CD14-positive monocyte (primary cell): ENCODE measurements around the gene HNRNPH1. TPM values are rescaled to one million over a fixed set of nuclear protein-coding genes. Genes with fewer than 3 reads are reported as not detected.
A peak's percentile ranks its signal among the peaks of the same experiment; 100 is the strongest.
"Not testable (repeated sequence)": the region's sequence is repeated elsewhere in the genome, so short reads cannot be mapped to it uniquely, and the experiment has no call there.

Source experiments
- DNase-seq, 3 donors: peaks; one replicate each; pipeline ENCODE4 v3.0.0-alpha.2; 2011 to 2022
- H2AFZ ChIP-seq: 2 replicates; pipeline ENCODE4 v1.6.0; 2012; ENCODE audit warnings: mild to moderate bottlenecking, low read depth, low read length, inconsistent platforms; ENCODE audit not compliant: insufficient read depth, poor library complexity, severe bottlenecking
- H3K27ac ChIP-seq, 2 donors: 1 replicate in 1 of 2; 2 replicates in 1 of 2; pipeline ENCODE4 v1.5.1; 2012 to 2013; ENCODE audit warnings: low read length in 2 of 2, control low read depth in 1 of 2, inconsistent platforms in 1 of 2, low read depth in 1 of 2, mild to moderate bottlenecking in 1 of 2
- H3K27me3 ChIP-seq, 2 donors: one replicate each; pipeline versions ENCODE4 v1.6.0 to v1.6.1; 2011 to 2013; ENCODE audit warnings: low read length in 2 of 2; ENCODE audit not compliant: control insufficient read depth in 2 of 2, insufficient read depth in 2 of 2
- H3K36me3 ChIP-seq, 2 donors: replicated peaks in 1 of 2; 1 replicate in 1 of 2; 2 replicates in 1 of 2; pipeline versions ENCODE4 v1.5.1 to v1.6.1; 2012 to 2013; ENCODE audit warnings: low read length in 2 of 2, control low read depth in 1 of 2, inconsistent platforms in 1 of 2, mild to moderate bottlenecking in 1 of 2; ENCODE audit not compliant: insufficient read depth in 2 of 2, control insufficient read depth in 1 of 2
- H3K4me1 ChIP-seq, 2 donors: 1 replicate in 1 of 2; 2 replicates in 1 of 2; pipeline versions ENCODE4 v1.5.1 to v1.6.1; 2012 to 2013; ENCODE audit warnings: low read length in 2 of 2, control low read depth in 1 of 2, inconsistent platforms in 1 of 2, mild to moderate bottlenecking in 1 of 2, moderate library complexity in 1 of 2; ENCODE audit not compliant: insufficient read depth in 2 of 2, control insufficient read depth in 1 of 2
- H3K4me2 ChIP-seq: replicated peaks from 2 replicates; pipeline ENCODE3; 2012; ENCODE audit warnings: low read length, moderate library complexity, mild to moderate bottlenecking; ENCODE audit not compliant: poor library complexity, severe bottlenecking; ENCODE audit errors: extremely low read depth
- H3K4me3 ChIP-seq, 3 experiments: fragments of 200-600 bp in 1 of 3; sonication (generic) in 1 of 3; replicated peaks in 1 of 3; 1 replicate in 2 of 3; 2 replicates in 1 of 3; pipeline ENCODE4 v1.5.1; 2011 to 2013; ENCODE audit warnings: low read length in 3 of 3, mild to moderate bottlenecking in 3 of 3, control low read depth in 2 of 3, low read depth in 2 of 3, inconsistent platforms in 1 of 3, moderate library complexity in 1 of 3
- H3K79me2 ChIP-seq: 2 replicates; pipeline ENCODE4 v1.6.0; 2012; ENCODE audit warnings: mild to moderate bottlenecking, control low read depth, inconsistent platforms, low read length, moderate library complexity; ENCODE audit not compliant: insufficient read depth
- H3K9ac ChIP-seq: 2 replicates; pipeline ENCODE4 v1.6.0; 2017; ENCODE audit warnings: low read length, mild to moderate bottlenecking; ENCODE audit not compliant: insufficient read depth, poor library complexity, severe bottlenecking
- H3K9me3 ChIP-seq, 2 donors: replicated peaks in 1 of 2; 1 replicate in 1 of 2; 2 replicates in 1 of 2; pipeline versions ENCODE4 v1.5.1 to v1.6.1; 2012 to 2013; ENCODE audit warnings: low read length in 2 of 2, control low read depth in 1 of 2; ENCODE audit not compliant: control insufficient read depth in 1 of 2, insufficient read depth in 1 of 2
- H4K20me1 ChIP-seq: 2 replicates; pipeline ENCODE4 v1.6.0; 2012; ENCODE audit warnings: mild to moderate bottlenecking, low read length, control low read depth, moderate library complexity; ENCODE audit not compliant: insufficient read depth
- H3K27ac Mint-ChIP-seq, 7 donors: one replicate each; pipeline ENCODE4 v1.8.0; 2020; ENCODE audit warnings: mild to moderate bottlenecking in 7 of 7, mixed read lengths in 7 of 7, moderate library complexity in 6 of 7, inconsistent platforms in 2 of 7
- H3K27me3 Mint-ChIP-seq, 3 donors: one replicate each; pipeline ENCODE4 v1.8.0; 2021 to 2022; ENCODE audit warnings: low read depth in 3 of 3, mild to moderate bottlenecking in 3 of 3, mixed read lengths in 3 of 3, moderate library complexity in 3 of 3, inconsistent platforms in 1 of 3
- H3K36me3 Mint-ChIP-seq, 2 donors: one replicate each; pipeline ENCODE4 v1.8.0; 2020; ENCODE audit warnings: mixed read lengths in 2 of 2, inconsistent platforms in 1 of 2, mild to moderate bottlenecking in 1 of 2
- H3K4me1 Mint-ChIP-seq: one replicate; pipeline ENCODE4 v1.8.0; 2020; ENCODE audit warnings: mild to moderate bottlenecking, mixed read lengths
- H3K4me3 Mint-ChIP-seq, 2 donors: one replicate each; pipeline ENCODE4 v1.8.0; 2020; ENCODE audit warnings: mild to moderate bottlenecking in 2 of 2, mixed read lengths in 2 of 2, moderate library complexity in 1 of 2
- H3K9me3 Mint-ChIP-seq, 7 donors: one replicate each; pipeline ENCODE4 v1.8.0; 2020 to 2022; ENCODE audit warnings: mixed read lengths in 7 of 7, mild to moderate bottlenecking in 6 of 7, moderate library complexity in 6 of 7, inconsistent platforms in 2 of 7
- CTCF ChIP-seq: fragments of 200-600 bp; IDR thresholded peaks from one replicate; pipeline ENCODE4 v1.8.0; 2022; ENCODE audit warnings: antibody characterized with exemption, mild to moderate bottlenecking
- WGBS: methylation state at CpG from one replicate; pipeline ENCODE4 v1.1.5; 2013; ENCODE audit warnings: missing lambda C conversion rate; ENCODE audit not compliant: insufficient coverage; 5-methylcytosine and 5-hydroxymethylcytosine counted together
- intact Hi-C, 2 donors: fragments of 100-400 bp; cut with micrococcal nuclease; formaldehyde crosslinking; loops; one replicate each; pipeline versions ENCODE4 v1.15.0 to v1.15.1; 2023
- polyA plus RNA-seq, 3 donors: library from polyadenylated mRNA; depleted of rRNA in 1 of 3; unstranded in 2 of 3; stranded (reverse) in 1 of 3; fragments of 300-500 nt in 2 of 3; fragments of >200 nt in 1 of 3; fragmentation: Illumina TruSeq in 2 of 3; gene quantifications; 1 replicate in 2 of 3; 2 replicates in 1 of 3; pipeline ENCODE4 v1.2.3, GENCODE V29; 2012 to 2021

The HNRNPH1 gene
- polyA plus RNA-seq, 3 donors = 47.4 to 522 (median 51.9) TPM

GRCh38 chr5:179658179-179658856 lies 34.8 kb upstream of the HNRNPH1 start:
- H3K79me2 ChIP-seq, H3K4me1 Mint-ChIP-seq, H3K4me1 ChIP-seq, H3K9me3 Mint-ChIP-seq, H3K27me3 Mint-ChIP-seq, H4K20me1 ChIP-seq, H3K36me3 Mint-ChIP-seq, H3K36me3 ChIP-seq, H3K9me3 ChIP-seq, intact Hi-C loops, H3K27me3 ChIP-seq: not testable (repeated sequence)
- Histone ChIP-seq H2AFZ (peak overlapping the region; percentile 83), H3K4me3 (peak overlapping the region; percentile 39 to 78 (median 59)), H3K27ac (peak overlapping the region in 1 of 2 donors; percentile 36), H3K4me2 (peak overlapping the region; percentile 77), H3K9ac (peak overlapping the region; percentile 45)
- Mint-ChIP-seq H3K27ac (peak overlapping the region in 5 of 7 donors; percentile 21 to 77 (median 61)), H3K4me3 (peak overlapping the region; percentile 83 to 91)
- DNase-seq = peak; percentile 31 to 82 (median 34)
- TF ChIP-seq CTCF = peak; percentile 29
- WGBS = 5% methylated on average over 7 of the region's 29 CpGs

- H3K36me3 Mint-ChIP-seq, DNase-seq, intact Hi-C loops, H3K4me3 ChIP-seq, H3K9me3 ChIP-seq, H3K27ac Mint-ChIP-seq, H2AFZ ChIP-seq, H3K79me2 ChIP-seq, H3K36me3 ChIP-seq, H4K20me1 ChIP-seq, H3K27me3 Mint-ChIP-seq, H3K4me2 ChIP-seq, H3K4me1 ChIP-seq, H3K9me3 Mint-ChIP-seq, H3K4me1 Mint-ChIP-seq, H3K27ac ChIP-seq, H3K9ac ChIP-seq, H3K27me3 ChIP-seq: not testable (repeated sequence)
- no CpG with 5 or more reads among the region's 50 CpGs for WGBS
- peak overlapping the region in 1 of 2 donors; percentile 56 for H3K4me3 Mint-ChIP-seq
Measured at GRCh38 chr5:179657302-179658178, 34.1 kb upstream of the HNRNPH1 start.

- DNase-seq, H3K4me3 ChIP-seq, H3K4me2 ChIP-seq, H3K27ac Mint-ChIP-seq, H3K27me3 ChIP-seq, H3K9ac ChIP-seq, H3K79me2 ChIP-seq, H3K4me1 ChIP-seq, H3K36me3 ChIP-seq, H3K4me1 Mint-ChIP-seq, H3K9me3 Mint-ChIP-seq, H2AFZ ChIP-seq, H3K36me3 Mint-ChIP-seq, intact Hi-C loops, H3K9me3 ChIP-seq, H4K20me1 ChIP-seq, H3K27me3 Mint-ChIP-seq, H3K27ac ChIP-seq, H3K4me3 Mint-ChIP-seq: not testable (repeated sequence)
- WGBS = no CpG with 5 or more reads among the region's 2 CpGs
Measured at GRCh38 chr5:179653135-179653534, 29.7 kb upstream of the HNRNPH1 start.

GRCh38 chr5:179650245-179650644 lies 26.8 kb upstream of the HNRNPH1 start:
- H3K9ac ChIP-seq, H4K20me1 ChIP-seq, H3K36me3 Mint-ChIP-seq, H3K9me3 ChIP-seq, H3K27me3 ChIP-seq, H3K27ac ChIP-seq, H3K4me1 Mint-ChIP-seq, H3K4me3 ChIP-seq, H3K27ac Mint-ChIP-seq, H3K4me3 Mint-ChIP-seq, intact Hi-C loops, H3K27me3 Mint-ChIP-seq, H3K4me2 ChIP-seq, H3K4me1 ChIP-seq, H3K79me2 ChIP-seq, H2AFZ ChIP-seq, H3K9me3 Mint-ChIP-seq, DNase-seq, H3K36me3 ChIP-seq: not testable (repeated sequence)
- 96% methylated on average over 4 of the region's 26 CpGs for WGBS
